ENCODE measurements around the gene ZNF142.

DNA sequence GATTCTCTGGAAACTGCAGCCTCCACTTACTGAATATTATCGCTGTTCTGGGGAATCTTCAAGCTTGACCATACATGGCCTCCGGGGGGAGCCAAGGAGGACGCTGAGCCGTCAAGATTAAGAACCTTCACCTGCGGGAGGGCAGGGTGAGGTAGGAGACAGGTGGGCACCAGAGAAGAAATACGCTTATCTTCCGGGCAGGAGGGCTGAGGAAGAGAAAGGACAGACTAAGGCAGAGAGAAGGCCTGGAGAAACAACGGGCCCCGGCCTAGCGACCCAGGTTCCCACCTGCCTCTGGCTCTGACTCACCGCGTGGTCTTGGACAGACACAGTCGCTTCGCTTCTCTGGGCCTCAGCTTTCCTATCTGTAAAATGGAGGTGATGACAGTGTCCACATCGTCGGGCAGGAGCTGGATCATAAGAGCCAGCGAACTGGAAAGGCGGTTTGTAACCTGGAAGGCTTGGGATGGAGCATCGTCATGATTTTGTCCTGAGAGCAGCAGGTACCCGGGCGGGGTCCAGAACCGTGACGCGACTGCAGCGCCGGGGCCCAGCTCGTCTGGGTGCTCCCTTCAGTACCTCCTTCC is 659 bp downstream of the ZNF142 start:
- no peak for TF ChIP-seq YY1 (IDR thresholded peaks at IDR 0.05; ENCODE audit: insufficient read depth, insufficient read length)
- no peak for TF ChIP-seq ZNF274 (IDR thresholded peaks at IDR 0.05; ENCODE audit: low read depth, low read length)
